GM19324 (cell line): Measurements from ENCODE around the gene ASB18.
"Not testable (repeated sequence)": the region's sequence is repeated elsewhere in the genome, so short reads cannot be mapped to it uniquely, and the experiment has no call there.

ENCODE experiments used
- ATAC-seq: cut with Tn5 transposase; IDR thresholded peaks from one replicate; pipeline ENCODE4 v1.9.1; 2021; ENCODE audit warnings: mild to moderate bottlenecking, moderate library complexity; ENCODE audit not compliant: unreplicated experiment, low FRiP score

Gene ASB18, protein sequence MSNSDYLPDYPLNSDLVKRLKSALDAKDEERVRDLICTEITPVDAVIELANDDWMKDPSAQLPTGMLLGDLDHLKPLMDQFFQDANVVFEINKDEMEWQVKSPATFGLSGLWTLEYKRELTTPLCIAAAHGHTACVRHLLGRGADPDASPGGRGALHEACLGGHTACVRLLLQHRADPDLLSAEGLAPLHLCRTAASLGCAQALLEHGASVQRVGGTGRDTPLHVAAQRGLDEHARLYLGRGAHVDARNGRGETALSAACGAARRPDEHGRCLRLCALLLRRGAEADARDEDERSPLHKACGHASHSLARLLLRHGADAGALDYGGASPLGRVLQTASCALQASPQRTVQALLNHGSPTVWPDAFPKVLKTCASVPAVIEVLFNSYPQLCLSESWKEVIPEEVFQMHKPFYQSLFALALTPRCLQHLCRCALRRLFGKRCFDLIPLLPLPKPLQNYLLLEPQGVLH

DNA sequence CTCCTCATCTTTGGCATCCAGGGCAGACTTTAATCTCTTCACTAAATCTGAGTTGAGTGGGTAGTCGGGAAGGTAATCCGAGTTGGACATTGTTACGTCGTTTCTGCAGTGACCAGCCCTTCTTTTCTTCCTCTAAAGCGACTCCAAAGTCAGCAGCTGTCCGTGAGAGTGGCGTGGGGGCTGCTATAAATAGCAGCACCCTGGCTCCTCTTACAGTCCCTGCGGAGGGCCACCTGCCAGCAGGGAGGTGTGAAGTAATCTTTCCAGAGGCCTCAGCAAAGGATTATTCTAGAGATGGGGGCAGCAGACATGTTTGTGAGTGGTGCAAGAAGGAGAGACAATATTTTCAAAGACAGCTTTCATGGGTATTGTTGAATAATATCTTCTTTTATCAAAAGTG, at the start of gene ASB18:
TSS of gene ASB18 (minus strand) at position 151 of the 400 bp plus-strand sequence. CDS start at position 90, 61 bp downstream.
- ATAC-seq, result no peak

DNA sequence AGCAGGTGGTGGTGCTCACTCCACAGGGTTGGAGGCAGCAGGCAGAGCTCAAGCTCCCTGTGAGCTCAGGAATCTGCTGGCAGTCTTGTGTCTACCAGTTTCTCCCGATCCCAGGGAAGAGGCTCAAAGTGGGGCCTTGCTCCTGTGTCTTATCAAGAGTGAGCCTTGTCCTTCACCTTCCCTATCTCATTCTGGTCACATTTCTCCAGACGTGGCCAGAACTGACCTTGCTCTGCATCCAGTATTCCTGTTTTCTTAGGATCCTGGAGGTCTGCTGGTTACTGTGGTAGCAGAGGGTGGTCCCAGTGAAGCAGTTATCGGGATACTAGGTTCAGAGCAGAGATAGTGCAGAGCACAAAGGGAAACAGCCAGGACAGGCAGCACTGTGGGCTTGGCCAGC, 47.1 kb upstream of the ASB18 start:
- no peak for ATAC-seq

DNA sequence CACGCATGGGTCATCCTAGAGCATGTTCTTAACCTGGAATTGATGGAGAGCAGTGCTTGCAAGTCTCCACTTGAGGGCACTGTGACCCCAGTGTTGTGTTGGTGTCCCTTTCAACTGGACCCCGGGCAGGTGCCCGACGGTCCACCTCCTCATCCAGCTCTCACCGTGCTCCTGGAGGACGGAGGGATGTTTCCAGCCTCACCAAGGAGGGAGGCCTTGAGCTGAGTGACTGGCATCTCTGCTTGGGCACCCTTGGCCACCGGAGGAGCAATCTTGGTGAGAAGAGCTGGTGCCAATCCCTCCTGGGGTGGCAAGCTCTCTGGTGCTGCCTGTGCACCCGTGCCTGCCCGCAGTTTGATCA, 45.4 kb upstream of the ASB18 start:
- no peak for ATAC-seq

DNA sequence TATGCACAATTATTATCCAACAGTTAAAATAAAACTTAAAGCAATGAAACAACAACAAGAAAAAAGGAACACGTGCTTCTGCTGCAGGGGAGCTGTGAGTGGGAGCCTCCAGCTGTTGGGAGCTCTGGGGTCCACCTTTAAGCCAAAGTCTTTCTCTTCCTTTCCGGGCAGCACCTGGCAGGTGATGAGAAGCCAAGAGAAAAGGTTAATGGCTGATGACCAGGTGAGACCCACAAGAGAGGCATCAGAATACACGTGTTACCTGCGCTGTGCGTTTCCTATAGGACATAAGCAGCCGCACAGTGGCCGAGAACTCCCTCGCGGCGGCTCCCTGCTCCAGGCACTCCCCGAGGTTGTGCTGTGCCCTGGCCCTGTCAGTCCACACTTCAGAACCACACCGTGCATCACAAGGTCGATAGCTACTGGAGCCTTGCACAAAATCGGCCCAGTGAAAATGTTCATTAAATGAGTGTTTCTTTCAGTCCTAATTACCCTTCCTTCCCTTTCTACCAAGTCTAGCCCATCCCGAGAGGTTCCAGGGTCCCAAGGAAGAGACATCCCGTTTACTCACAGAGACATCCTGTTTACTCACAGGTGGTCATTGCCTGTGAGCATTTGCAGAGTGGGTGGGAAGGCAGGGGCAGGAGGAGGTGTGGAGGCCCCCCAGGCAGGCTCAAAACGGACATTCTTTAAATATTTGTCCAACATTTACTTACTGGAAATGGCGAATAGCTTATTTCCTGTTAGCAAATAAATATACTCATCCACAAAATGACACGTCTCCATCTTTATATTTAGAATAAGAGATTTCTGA, 44.9 kb upstream of the ASB18 start:
- no peak for ATAC-seq

DNA sequence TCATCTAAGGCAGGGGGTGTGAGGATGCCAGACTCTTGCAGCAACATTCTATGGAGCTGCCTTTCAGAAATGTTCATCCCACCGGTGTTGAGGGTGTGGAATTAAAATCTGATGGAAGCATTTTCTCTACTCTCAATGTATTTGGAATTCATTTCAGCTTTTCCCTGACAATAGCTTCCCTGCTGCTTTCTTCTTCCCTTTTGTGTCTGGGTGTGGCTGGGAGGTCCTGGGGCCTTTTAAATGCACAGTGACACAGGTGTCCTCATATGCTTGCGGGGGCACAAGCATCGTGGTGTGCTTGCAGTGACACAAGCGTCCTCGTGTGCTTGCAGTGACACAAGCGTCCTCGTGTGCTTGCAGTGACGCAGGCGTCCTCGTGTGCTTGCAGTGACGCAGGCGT, 43.4 kb upstream of the ASB18 start:
- no peak for ATAC-seq

DNA sequence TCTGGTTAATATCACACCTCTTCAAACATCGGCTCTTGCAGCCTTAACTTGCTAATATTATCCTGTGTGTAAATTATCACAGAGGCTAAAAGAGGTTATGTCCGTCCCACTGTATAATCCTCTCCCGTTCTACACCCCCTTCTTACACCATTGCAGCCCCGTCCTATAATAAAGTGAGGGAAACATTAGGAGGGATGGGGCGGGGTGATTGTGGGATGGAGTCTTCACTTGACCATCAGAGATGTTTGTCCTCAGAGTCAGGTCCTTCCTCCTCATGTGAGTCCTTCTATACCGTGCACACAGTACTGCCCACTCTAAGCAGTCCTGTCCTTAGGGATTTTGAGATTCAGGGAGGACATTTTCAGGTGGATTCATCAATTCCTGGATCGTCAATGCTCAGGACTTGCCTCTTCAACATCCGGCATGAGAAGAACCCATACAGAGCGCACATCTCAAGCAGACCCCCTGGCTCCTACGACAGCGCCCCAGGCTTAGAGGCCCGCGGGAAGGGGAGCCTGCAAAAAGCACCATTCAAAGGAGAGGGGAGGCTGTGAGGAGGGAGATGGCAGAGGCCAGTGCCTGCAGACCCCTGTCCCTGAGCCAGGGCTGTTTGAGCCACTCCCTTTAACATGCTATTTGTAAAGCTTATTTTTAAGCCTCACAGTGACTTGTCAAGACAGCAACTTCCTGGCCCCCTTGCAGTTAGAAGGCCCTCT, 42.8 kb upstream of the ASB18 start:
- no peak for ATAC-seq

DNA sequence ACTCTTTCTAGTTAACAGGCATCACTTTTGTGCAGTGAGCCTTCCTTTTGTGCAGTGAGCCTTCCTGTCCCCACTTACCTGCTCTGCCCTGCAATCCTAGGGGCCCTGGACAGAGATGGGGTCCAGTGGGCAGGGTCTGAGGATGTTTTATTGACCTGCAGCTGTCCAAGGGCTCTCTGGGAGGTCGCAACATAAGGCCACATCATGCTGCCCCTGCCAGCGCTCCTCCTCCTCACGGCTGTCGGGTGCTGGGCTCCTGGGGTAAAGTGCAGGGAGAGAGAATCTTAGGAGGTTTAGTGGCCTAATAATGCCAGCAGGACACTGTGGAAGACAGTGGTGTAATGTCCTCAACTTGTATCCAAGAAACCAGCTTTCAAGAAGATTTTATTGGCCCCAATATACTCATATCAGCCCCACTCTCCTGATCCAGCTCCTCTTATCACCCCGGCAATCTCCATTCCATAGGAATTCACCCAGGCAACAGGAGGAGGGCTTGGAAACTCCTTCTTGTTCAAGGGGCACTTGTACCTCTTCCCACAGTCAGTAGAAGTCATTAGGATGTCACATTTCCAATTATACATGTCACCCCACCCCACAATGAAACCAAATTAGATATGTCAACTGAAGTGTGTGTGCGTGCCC, 41.9 kb upstream of the ASB18 start:
- ATAC-seq, result no peak

DNA sequence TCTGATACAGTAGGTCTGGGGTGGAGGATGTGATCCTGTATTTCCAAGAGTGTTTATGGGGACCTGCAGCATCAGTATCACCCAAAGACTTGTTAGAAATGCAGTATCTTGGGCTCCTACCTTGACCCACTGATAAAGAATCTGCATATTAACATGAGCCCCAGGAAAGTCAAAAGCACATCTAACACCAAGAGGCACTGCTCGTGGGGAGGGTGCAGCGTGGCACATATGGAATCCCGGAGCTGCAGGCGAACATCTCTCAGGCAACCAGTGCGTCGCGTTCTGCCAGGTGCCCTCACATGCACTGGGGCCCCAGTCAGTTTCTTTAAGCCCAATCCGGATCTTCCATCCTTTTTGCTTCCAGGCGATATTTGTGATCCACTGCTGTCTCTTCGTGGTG, 41.3 kb upstream of the ASB18 start:
- ATAC-seq, result no peak

DNA sequence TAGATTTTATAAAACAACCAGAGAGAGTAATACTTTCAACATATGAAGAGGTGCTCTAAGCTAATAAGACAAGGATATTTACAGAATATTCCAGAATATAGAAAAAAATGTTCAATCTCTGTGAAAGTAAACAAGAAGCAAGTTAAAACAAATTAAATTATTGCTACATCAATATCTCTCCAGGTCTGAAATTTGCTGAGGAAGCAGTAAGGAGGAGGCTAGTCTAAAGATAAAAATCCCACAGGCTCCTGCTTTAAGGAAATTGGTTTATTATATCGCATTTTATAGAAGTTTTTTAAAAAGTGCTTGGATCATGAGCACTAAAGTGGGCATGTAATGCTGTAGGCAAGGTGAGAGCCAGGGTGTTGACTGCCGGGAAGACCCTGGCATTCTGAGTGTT, 39.7 kb upstream of the ASB18 start:
- no peak for ATAC-seq

DNA sequence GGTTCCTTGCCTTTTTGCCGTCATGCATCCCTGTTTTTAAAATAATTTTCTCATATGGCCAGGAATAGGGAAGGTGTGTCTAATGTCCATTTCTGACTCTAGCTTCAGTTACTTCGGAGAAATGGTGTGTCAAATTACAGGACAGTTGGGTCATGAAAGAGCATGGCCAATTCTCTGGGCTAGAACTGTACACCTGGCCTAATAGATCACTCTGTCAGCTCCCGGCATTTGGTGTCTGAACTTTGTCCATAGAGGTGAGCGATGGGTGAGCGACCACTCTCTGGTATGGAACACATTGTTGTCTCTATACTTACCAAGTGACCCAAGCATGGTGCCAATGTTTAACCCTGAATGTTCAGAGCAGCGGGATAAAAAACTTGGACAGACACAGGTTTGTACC, 38.3 kb upstream of the ASB18 start:
- no peak for ATAC-seq

DNA sequence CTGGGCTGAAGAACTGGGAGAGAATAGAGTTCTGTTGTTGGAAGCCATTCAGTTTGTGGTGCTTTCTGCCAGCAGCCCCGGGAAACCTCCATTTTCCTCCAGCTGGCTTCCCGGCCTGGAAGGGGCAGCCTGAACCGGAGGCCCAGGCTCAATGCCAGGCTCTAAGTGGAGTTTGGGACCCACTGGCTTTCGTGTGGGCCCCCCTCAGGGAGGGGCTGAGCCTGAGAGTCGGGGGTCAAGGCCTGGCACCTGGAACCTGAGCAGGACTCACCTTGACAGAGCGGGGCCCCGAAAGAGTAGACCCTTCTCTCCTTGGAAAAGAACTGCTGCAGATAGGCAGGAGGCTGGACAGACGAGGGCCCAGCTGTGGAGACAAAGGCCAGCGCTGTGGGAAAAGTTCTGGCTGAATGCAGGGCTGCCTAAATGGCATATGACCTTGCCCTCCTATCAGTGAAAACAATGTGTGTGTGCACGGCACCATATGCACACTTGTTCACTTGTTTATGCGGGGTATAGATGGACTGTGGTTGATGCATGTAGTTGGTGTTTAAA, 34.8 kb upstream of the ASB18 start:
- no peak for ATAC-seq

DNA sequence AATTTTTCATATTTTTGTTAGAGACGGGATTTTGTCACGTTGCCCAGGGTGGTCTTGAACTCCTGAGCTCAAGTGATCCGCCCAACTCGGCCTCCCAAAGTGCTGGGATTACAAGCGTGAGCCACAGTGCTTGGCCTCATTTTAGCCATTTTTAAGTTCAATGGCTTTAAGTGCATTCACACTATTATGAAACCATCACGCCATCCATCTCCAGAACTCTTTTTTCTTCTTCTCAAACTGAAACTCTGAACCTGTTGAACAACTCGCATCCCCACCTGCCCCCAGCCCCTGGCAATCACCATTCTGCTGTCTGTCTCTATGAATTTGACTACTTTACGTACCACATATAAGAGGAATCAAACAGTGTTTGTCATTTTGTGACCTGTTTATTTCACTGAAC, 31.3 kb upstream of the ASB18 start:
- ATAC-seq, result no peak

DNA sequence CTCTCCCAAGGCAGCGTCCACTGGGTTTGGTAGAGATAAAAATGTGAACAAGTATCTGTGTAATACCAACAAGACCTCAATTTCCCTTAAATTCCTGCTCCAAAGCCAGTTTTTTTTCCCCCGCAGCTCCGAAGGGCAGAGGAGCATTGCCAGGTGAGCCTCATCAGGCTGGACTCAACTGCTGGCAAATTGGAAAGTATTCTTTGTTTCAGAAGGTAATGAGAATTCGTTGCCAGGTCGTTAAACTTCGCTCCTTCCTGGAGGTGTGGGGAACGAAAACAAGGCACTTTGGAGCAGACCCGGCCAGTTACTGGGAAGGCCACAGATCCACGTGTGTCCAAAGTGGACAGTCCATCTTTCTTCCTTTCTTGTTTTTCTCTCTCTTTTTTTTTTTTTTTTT, 30.4 kb upstream of the ASB18 start:
- no peak for ATAC-seq

DNA sequence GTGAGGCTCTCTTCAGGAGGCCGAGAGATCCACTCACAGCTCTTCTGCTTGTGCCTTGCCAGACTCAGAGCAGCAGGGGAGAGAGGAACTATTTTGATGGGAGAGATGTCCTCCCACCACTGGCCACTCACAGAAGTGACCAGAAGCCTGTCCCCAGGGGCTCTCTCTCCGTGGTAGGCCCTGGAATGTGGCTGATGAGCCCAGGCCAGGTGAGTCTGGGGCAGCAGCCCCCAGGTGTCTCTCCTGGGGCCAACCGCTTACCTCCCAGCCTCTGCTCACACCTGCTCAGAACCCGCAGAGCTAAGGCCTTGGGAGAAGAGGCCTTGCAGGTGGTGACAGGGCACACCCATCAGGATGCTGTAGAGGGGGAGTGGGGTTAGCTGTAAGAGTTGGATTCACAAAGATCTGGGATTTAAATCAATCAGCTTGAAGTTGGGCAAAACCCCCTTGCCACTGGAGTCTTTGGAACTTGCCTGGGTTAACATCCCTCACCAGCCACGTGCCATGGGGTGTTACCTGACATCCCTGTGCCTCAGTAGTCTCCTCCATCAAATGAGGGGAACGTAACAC, 29.1 kb upstream of the ASB18 start:
- ATAC-seq, result no peak

DNA sequence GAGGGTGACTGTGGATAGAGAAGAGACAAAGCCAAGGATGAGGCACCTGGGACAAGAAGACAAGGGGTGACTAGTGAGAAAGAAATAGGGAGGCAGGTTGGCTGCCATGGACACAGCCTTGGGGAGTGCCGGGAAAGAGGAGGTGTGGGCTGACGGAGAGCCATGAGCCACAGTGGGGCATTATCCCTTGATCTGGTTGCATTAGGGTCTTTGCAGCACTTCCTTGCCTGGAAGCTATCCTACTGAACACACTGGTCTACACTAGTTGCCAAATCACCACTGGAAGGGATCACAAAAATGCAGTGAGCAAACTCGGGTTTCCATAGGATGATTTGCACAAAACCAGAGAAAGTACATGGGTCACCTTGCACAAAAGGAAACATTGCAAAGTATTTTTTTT, 27.7 kb upstream of the ASB18 start:
- no peak for ATAC-seq

DNA sequence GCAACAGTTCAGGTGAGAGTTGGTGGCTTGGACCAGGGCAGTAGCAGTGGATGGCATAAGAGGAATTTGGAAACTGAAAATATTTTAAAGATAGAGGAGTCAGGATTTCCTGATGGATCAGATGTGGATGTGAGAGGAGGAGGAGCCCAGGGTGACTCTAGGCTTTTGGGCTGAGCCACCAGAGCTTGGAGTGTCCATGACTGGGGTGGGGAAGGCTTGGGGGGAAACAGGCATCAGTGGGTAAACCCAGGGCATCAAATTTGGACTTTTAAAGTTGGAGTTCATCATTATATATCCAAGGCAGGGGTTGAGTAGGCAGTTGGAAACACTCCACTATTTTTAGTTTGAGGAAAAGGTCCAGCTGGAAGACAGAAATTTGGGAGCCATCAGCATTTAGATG, 27.3 kb upstream of the ASB18 start:
- no peak for ATAC-seq

DNA sequence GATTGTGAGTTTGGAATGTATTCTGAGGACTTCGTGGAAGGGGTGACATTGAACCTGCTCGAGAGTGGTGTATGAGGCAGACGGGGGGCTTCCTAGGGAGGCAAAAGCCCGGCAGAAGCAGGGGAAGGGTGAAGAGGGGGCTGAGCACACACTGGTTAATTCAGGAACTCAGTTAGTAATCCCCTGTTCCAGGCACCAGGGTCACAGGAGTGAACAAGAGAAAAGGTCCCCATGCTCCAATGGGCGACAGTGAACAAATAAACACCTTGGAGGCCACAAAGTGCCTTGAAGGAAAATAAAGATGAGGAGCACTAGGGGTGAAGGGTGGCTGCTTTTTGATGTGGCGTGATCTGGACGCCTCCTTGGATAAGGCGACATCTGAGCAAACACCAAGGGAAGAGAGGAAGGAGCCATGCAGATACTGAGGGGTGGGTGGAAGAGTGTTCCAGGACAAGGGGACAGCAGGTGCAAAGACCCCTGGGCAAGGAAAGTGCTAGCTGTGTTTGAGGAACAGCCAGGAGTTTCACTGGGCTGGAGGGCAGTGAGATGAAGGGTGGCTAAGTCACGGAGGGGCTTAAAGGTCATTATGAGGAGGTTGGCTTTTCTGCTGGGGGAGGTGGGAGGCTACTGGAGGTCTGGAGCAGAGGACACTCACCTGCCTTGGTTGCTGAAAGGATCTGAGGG, 26.7 kb upstream of the ASB18 start:
- ATAC-seq, result no peak

DNA sequence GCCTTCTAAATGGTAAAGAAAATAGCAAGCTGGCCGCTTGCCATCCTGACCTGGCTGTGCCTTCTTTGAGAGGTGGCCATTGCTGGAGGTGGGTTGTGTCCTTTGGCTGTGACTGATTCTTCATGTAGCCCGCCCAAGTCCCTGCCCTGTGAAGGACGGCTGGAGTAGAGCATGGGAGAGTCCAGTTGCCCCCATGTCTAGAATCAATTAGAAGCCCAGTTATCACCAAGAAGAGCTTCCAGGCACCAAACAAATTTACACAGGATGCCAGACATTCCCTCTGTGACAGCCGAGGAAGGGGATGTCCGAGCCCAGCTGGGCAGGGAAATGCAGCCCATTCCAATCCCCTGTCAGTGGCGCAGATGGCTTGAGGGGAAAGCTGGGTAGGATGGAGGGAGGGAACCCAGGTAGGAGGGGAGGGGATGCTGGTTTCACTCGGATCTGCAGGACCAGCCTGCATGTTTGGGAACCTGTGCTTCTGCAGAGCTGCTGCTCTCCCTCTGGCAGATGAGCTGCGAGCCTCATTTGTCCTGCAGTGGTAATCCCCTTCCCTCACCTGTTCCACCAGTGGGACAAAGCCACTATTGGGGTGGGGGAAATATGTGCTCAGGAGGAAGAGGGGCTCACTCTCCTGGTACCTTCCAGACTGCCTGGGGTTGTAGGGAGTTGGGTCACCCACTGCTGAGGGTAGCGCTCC, 25.7 kb upstream of the ASB18 start:
- ATAC-seq, result no peak

DNA sequence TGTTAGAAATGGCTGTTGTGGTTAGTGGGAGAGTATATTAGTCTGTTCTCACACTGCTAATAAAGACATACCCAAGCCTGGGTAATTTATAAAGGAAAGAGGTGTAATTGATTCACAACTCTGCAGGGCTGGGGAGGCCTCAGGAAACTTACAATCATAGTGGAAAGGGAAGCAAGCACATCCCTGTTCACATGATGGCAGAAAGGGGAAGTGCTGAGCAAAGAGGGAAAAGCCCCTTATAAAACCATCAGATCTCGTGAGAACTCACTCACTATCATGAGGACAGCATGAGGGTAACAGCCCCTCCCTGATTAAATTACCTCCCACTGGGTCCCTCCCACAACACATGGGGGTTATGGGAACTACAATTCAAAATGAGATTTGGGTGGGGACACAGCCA, 24.2 kb upstream of the ASB18 start:
- not testable (repeated sequence) for ATAC-seq
